Measurements from ENCODE around the gene LENG1.

Gene LENG1

GRCh38 chr19:54165222-54165621 lies 5.7 kb upstream of the LENG1 start:
- Histone ChIP-seq H3K27me3 (ENCODE audit: insufficient read depth, low read length) (no peaks in the 10 kb centered on the region), H3K27ac (ENCODE audit: low read depth, low read length) (no peak overlapping the region), H3K79me2 (ENCODE audit: control insufficient read depth, insufficient read depth, low read length, poor library complexity) (peaks cover 2% of the 10 kb centered on the region), H3K9me3 (ENCODE audit: insufficient read depth, low read depth, low read length) (peaks cover 6% of the 10 kb centered on the region), H4K91ac (ENCODE audit: low read depth, low read length) (no peak overlapping the region), H3K79me1 (ENCODE audit: low read length) (peaks cover under 1% of the 10 kb centered on the region), H2BK5ac (ENCODE audit: low read depth, low read length, poor library complexity) (no peak overlapping the region), H3K4me1 (ENCODE audit: control insufficient read depth in 1 of 2, insufficient read depth in 2 of 2, low read length in 2 of 2) (peaks cover 5 to 18% of the 10 kb centered on the region in 2 experiments), H3K14ac (ENCODE audit: low read length) (no peak overlapping the region), H4K8ac (ENCODE audit: low read depth, low read length) (no peak overlapping the region), H3K9ac (ENCODE audit: low read length) (no peak overlapping the region), H2BK120ac (ENCODE audit: insufficient read depth, low read length, poor library complexity) (no peak overlapping the region), H2AFZ (ENCODE audit: insufficient read depth, low read length, poor library complexity) (no peak overlapping the region), H4K12ac (ENCODE audit: low read depth, low read length) (no peak overlapping the region), H3K4me2 (ENCODE audit: low read length) (no peak overlapping the region), H3K36me3 (ENCODE audit: control insufficient read depth in 1 of 2, insufficient read depth in 2 of 2, low read length in 2 of 2) (no peaks in the 10 kb centered on the region), H2BK12ac (ENCODE audit: low read length) (no peak overlapping the region), H3K4me3 (ENCODE audit: low read depth, low read length) (no peak overlapping the region), H3K18ac (ENCODE audit: low read length) (no peak overlapping the region), H3K4ac (ENCODE audit: low read depth, low read length) (no peak overlapping the region), H3K23ac (ENCODE audit: low read length) (no peak overlapping the region), H2AK5ac (ENCODE audit: low read length) (no peak overlapping the region)
- no peak for DNase-seq
- WGBS (ENCODE audit: extremely low coverage, insufficient coverage, insufficient read length) = no CpG with 5 or more reads among the region's 25 CpGs

GRCh38 chr19:54164369-54165068 lies 5.0 kb upstream of the LENG1 start:
- no peak overlapping the region for H3K18ac ChIP-seq (ENCODE audit: low read length)
- H2AFZ ChIP-seq (ENCODE audit: insufficient read depth, low read length, poor library complexity) = no peak overlapping the region
- no peak overlapping the region for H4K8ac ChIP-seq (ENCODE audit: low read depth, low read length)
- H3K23ac ChIP-seq (ENCODE audit: low read length) = no peak overlapping the region
- H2BK5ac ChIP-seq (ENCODE audit: low read depth, low read length, poor library complexity) = no peak overlapping the region
- no CpG with 5 or more reads among the region's 37 CpGs for WGBS (ENCODE audit: extremely low coverage, insufficient coverage, insufficient read length)
- no peak overlapping the region for H4K12ac ChIP-seq (ENCODE audit: low read depth, low read length)
- no peak overlapping the region for H2BK120ac ChIP-seq (ENCODE audit: insufficient read depth, low read length, poor library complexity)
- H2BK12ac ChIP-seq (ENCODE audit: low read length) = no peak overlapping the region
- H3K79me1 ChIP-seq (ENCODE audit: low read length) = peaks cover 3% of the 10 kb centered on the region
- H3K9ac ChIP-seq (ENCODE audit: low read length) = no peak overlapping the region
- H2AK5ac ChIP-seq (ENCODE audit: low read length) = no peak overlapping the region
- peaks cover 6% of the 10 kb centered on the region for H3K9me3 ChIP-seq (ENCODE audit: insufficient read depth, low read depth, low read length)
- H3K4me1 ChIP-seq (ENCODE audit: control insufficient read depth in 1 of 2, insufficient read depth in 2 of 2, low read length in 2 of 2) = peaks cover 5 to 18% of the 10 kb centered on the region in 2 experiments
- H3K36me3 ChIP-seq (ENCODE audit: control insufficient read depth in 1 of 2, insufficient read depth in 2 of 2, low read length in 2 of 2) = no peaks in the 10 kb centered on the region
- peaks cover 4% of the 10 kb centered on the region for H3K79me2 ChIP-seq (ENCODE audit: control insufficient read depth, insufficient read depth, low read length, poor library complexity)
- no peak overlapping the region for H4K91ac ChIP-seq (ENCODE audit: low read depth, low read length)
- H3K27ac ChIP-seq (ENCODE audit: low read depth, low read length) = no peak overlapping the region
- H3K4me2 ChIP-seq (ENCODE audit: low read length) = no peak overlapping the region
- DNase-seq = peak; percentile 60 to 71
- H3K4me3 ChIP-seq (ENCODE audit: low read depth, low read length) = no peak overlapping the region
- no peak overlapping the region for H3K14ac ChIP-seq (ENCODE audit: low read length)
- no peaks in the 10 kb centered on the region for H3K27me3 ChIP-seq (ENCODE audit: insufficient read depth, low read length)
- H3K4ac ChIP-seq (ENCODE audit: low read depth, low read length) = no peak overlapping the region

- H3K14ac ChIP-seq (ENCODE audit: low read length) = no peak overlapping the region
- H4K91ac ChIP-seq (ENCODE audit: low read depth, low read length) = no peak overlapping the region
- H3K4ac ChIP-seq (ENCODE audit: low read depth, low read length) = no peak overlapping the region
- H3K4me3 ChIP-seq (ENCODE audit: low read depth, low read length) = no peak overlapping the region
- no peak overlapping the region for H2AK5ac ChIP-seq (ENCODE audit: low read length)
- H3K18ac ChIP-seq (ENCODE audit: low read length) = no peak overlapping the region
- no peak overlapping the region for H3K27ac ChIP-seq (ENCODE audit: low read depth, low read length)
- H4K8ac ChIP-seq (ENCODE audit: low read depth, low read length) = no peak overlapping the region
- DNase-seq = no peak
- no peak overlapping the region for H2BK12ac ChIP-seq (ENCODE audit: low read length)
- H3K27me3 ChIP-seq (ENCODE audit: insufficient read depth, low read length) = no peaks in the 10 kb centered on the region
- H2BK5ac ChIP-seq (ENCODE audit: low read depth, low read length, poor library complexity) = no peak overlapping the region
- H3K79me1 ChIP-seq (ENCODE audit: low read length) = peaks cover 6% of the 10 kb centered on the region
- H3K23ac ChIP-seq (ENCODE audit: low read length) = no peak overlapping the region
- peaks cover 5 to 24% of the 10 kb centered on the region in 2 experiments for H3K4me1 ChIP-seq (ENCODE audit: control insufficient read depth in 1 of 2, insufficient read depth in 2 of 2, low read length in 2 of 2)
- H2AFZ ChIP-seq (ENCODE audit: insufficient read depth, low read length, poor library complexity) = no peak overlapping the region
- H3K4me2 ChIP-seq (ENCODE audit: low read length) = no peak overlapping the region
- WGBS (ENCODE audit: extremely low coverage, insufficient coverage, insufficient read length) = no CpG with 5 or more reads among the region's 14 CpGs
- peaks cover 6% of the 10 kb centered on the region for H3K9me3 ChIP-seq (ENCODE audit: insufficient read depth, low read depth, low read length)
- peaks cover 6% of the 10 kb centered on the region for H3K79me2 ChIP-seq (ENCODE audit: control insufficient read depth, insufficient read depth, low read length, poor library complexity)
- H3K9ac ChIP-seq (ENCODE audit: low read length) = no peak overlapping the region
- no peak overlapping the region for H4K12ac ChIP-seq (ENCODE audit: low read depth, low read length)
- peaks cover 1 to 4% of the 10 kb centered on the region in 2 experiments for H3K36me3 ChIP-seq (ENCODE audit: control insufficient read depth in 1 of 2, insufficient read depth in 2 of 2, low read length in 2 of 2)
- no peak overlapping the region for H2BK120ac ChIP-seq (ENCODE audit: insufficient read depth, low read length, poor library complexity)
Measured at GRCh38 chr19:54162884-54163283, 3.4 kb upstream of the LENG1 start.

GRCh38 chr19:54162241-54162805 lies 2.8 kb upstream of the LENG1 start:
- DNase-seq = peak; percentile 77 to 86
- no peak overlapping the region for H3K27ac ChIP-seq (ENCODE audit: low read depth, low read length)
- no CpG with 5 or more reads among the region's 35 CpGs for WGBS (ENCODE audit: extremely low coverage, insufficient coverage, insufficient read length)
- H3K4ac ChIP-seq (ENCODE audit: low read depth, low read length) = no peak overlapping the region
- H4K12ac ChIP-seq (ENCODE audit: low read depth, low read length) = no peak overlapping the region
- no peak overlapping the region for H3K18ac ChIP-seq (ENCODE audit: low read length)
- no peak overlapping the region for H2BK12ac ChIP-seq (ENCODE audit: low read length)
- H2AK5ac ChIP-seq (ENCODE audit: low read length) = no peak overlapping the region
- no peak overlapping the region for H4K91ac ChIP-seq (ENCODE audit: low read depth, low read length)
- peak overlapping the region; percentile 60 for H3K4me3 ChIP-seq (ENCODE audit: low read depth, low read length)
- no peak overlapping the region for H3K9ac ChIP-seq (ENCODE audit: low read length)
- H2BK5ac ChIP-seq (ENCODE audit: low read depth, low read length, poor library complexity) = no peak overlapping the region
- no peak overlapping the region for H2BK120ac ChIP-seq (ENCODE audit: insufficient read depth, low read length, poor library complexity)
- no peak overlapping the region for H3K23ac ChIP-seq (ENCODE audit: low read length)
- peaks cover 6% of the 10 kb centered on the region for H3K9me3 ChIP-seq (ENCODE audit: insufficient read depth, low read depth, low read length)
- H3K79me1 ChIP-seq (ENCODE audit: low read length) = peaks cover 6% of the 10 kb centered on the region
- H3K79me2 ChIP-seq (ENCODE audit: control insufficient read depth, insufficient read depth, low read length, poor library complexity) = peaks cover 6% of the 10 kb centered on the region
- peaks cover 5 to 24% of the 10 kb centered on the region in 2 experiments for H3K4me1 ChIP-seq (ENCODE audit: control insufficient read depth in 1 of 2, insufficient read depth in 2 of 2, low read length in 2 of 2)
- H3K14ac ChIP-seq (ENCODE audit: low read length) = no peak overlapping the region
- H3K36me3 ChIP-seq (ENCODE audit: control insufficient read depth in 1 of 2, insufficient read depth in 2 of 2, low read length in 2 of 2) = peaks cover 5 to 6% of the 10 kb centered on the region in 2 experiments
- H4K8ac ChIP-seq (ENCODE audit: low read depth, low read length) = no peak overlapping the region
- H3K4me2 ChIP-seq (ENCODE audit: low read length) = peak overlapping the region; percentile 65
- H2AFZ ChIP-seq (ENCODE audit: insufficient read depth, low read length, poor library complexity) = no peak overlapping the region
- no peaks in the 10 kb centered on the region for H3K27me3 ChIP-seq (ENCODE audit: insufficient read depth, low read length)
